GM21737 (cell line): ENCODE data around the gene GPR143.

Experiments
- ATAC-seq: cut with Tn5 transposase; IDR thresholded peaks from one replicate; pipeline ENCODE4 v1.9.1; 2021; ENCODE audit warnings: mild to moderate bottlenecking, moderate library complexity; ENCODE audit not compliant: unreplicated experiment

The GPR143 gene

DNA sequence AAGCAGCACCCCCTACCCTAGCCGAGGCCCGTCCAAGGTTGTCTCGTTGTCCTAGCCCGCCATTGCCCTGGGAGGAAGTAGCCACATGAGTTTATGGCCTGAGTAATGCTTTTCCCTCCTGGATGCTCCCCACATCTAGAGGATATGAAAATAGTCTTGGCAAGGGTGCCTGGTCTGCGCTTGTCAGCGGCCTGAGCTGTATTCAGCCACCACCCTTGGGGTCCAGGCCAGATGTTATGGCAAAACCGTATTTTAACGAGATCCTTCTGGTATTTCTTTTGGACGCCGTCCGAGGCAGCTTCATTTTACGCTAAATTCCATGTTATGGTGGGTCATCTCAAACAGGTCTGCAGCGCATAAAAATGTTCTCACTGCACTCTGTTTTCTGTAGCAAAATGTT lies 89.3 kb downstream of the GPR143 start:
- no peak for ATAC-seq
